Thymus (tissue), 11 donors: Measurements from ENCODE around the gene TMEM108. TPM values are rescaled to one million over a fixed set of nuclear protein-coding genes. Genes with fewer than 3 reads are reported as not detected.

ENCODE experiments used
- DNase-seq, 9 donors: peaks; one replicate each; pipeline ENCODE4 v3.0.0-alpha.2; 2013; ENCODE audit warnings: low spot score in 9 of 9, low read depth in 6 of 9, missing footprints in 1 of 9
- H3K27ac ChIP-seq, 2 donors: one replicate each; pipeline ENCODE4 v1.5.1; 2013; ENCODE audit warnings: control low read depth in 1 of 2, low read depth in 1 of 2, low read length in 1 of 2, mild to moderate bottlenecking in 1 of 2, moderate library complexity in 1 of 2
- H3K27me3 ChIP-seq, 2 donors: one replicate each; pipeline ENCODE4 v1.5.1; 2013; ENCODE audit warnings: low read length in 1 of 2; ENCODE audit not compliant: control insufficient read depth in 2 of 2, insufficient read depth in 1 of 2
- H3K36me3 ChIP-seq, 2 donors: one replicate each; pipeline ENCODE4 v1.5.1; 2013; ENCODE audit warnings: low read length in 1 of 2, mild to moderate bottlenecking in 1 of 2, moderate library complexity in 1 of 2; ENCODE audit not compliant: control insufficient read depth in 2 of 2, insufficient read depth in 2 of 2
- H3K4me1 ChIP-seq, 2 donors: one replicate each; pipeline ENCODE4 v1.5.1; 2013; ENCODE audit warnings: low read length in 2 of 2; ENCODE audit not compliant: control insufficient read depth in 2 of 2, insufficient read depth in 2 of 2
- H3K4me3 ChIP-seq, 2 donors: one replicate each; pipeline ENCODE4 v1.5.1; 2013; ENCODE audit warnings: low read length in 2 of 2, control low read depth in 1 of 2, mild to moderate bottlenecking in 1 of 2
- H3K9me3 ChIP-seq, 2 donors: one replicate each; pipeline ENCODE4 v1.5.1; 2013; ENCODE audit warnings: low read length in 1 of 2, mild to moderate bottlenecking in 1 of 2; ENCODE audit not compliant: control insufficient read depth in 2 of 2, insufficient read depth in 1 of 2
- WGBS: extraction: QIAGEN DNeasy Blood & Tissue Kit; methylation state at CpG from one replicate; pipeline ENCODE4 v1.1.7; 2013; 5-methylcytosine and 5-hydroxymethylcytosine counted together
- polyA plus RNA-seq: library from polyadenylated mRNA; stranded (reverse); fragments of 200-250 nt; gene quantifications from one replicate; pipeline ENCODE4 v1.2.3, GENCODE V29; 2013
- total RNA-seq: library from RNA; stranded (reverse); fragments of 120-200 nt; gene quantifications from one replicate; pipeline ENCODE4 v1.2.4, GENCODE V29; 2013
- donor health status: healthy.

The TMEM108 gene
- total and polyA plus RNA-seq, 2 donors: 0.33 to 0.50 TPM

- H3K9me3 ChIP-seq: no peaks in the 10 kb centered on the region
- no peaks in the 10 kb centered on the region for H3K36me3 ChIP-seq
- no peak for DNase-seq
- no peak overlapping the region for H3K27ac ChIP-seq
- no peaks in the 10 kb centered on the region for H3K27me3 ChIP-seq
- no peak overlapping the region for H3K4me3 ChIP-seq
- H3K4me1 ChIP-seq: no peaks in the 10 kb centered on the region
Measured at GRCh38 chr3:133301731-133302130, 263.5 kb downstream of the TMEM108 start.

DNA sequence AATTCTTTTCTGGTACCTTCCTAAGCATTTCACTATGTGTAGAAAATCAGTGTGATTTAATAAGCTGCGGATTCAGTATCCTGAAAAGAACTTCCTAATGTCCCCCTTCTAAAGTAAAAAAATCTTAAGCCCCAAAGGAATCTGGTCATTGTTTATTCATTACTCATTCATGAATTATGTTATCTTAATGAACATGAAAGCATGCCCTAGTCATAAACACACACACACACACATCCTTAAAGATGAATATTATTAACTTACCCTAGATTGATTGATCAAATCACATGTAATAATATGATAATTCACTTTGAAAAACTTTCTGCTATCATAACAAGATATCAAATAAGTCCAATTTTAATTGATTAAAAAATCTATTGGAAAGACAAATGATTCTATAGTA is 265.2 kb downstream of the TMEM108 start:
- no peaks in the 10 kb centered on the region for H3K9me3 ChIP-seq
- H3K4me3 ChIP-seq: no peak overlapping the region
- H3K27ac ChIP-seq: no peak overlapping the region
- WGBS: 99% methylated on average over 1 of the region's 1 CpG
- H3K27me3 ChIP-seq: no peaks in the 10 kb centered on the region
- DNase-seq: no peak
- no peaks in the 10 kb centered on the region for H3K4me1 ChIP-seq
- H3K36me3 ChIP-seq: no peaks in the 10 kb centered on the region

DNA sequence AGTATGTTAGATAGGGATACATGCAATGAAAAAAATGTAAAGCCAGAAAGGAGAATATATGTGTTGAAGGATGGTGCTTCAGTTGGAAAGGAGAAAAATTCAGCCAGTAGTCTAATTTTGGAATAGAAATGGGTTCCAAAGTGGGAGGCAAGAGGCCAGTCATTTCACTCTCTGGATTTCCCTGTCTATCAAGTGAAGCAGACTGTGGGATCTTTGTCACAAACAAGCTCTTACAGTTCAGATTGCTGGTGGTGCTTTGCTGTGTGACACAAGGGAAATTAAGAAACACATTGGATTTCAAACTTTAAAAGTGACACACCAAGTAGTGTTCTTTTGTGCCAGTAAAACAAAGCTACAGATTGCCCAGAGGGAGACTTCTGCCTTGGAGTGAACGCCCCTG is 279.7 kb downstream of the TMEM108 start:
- H3K27ac ChIP-seq: no peak overlapping the region
- DNase-seq: no peak
- 70% methylated on average over 1 of the region's 1 CpG for WGBS
- no peaks in the 10 kb centered on the region for H3K36me3 ChIP-seq
- no peaks in the 10 kb centered on the region for H3K27me3 ChIP-seq
- H3K4me3 ChIP-seq: no peak overlapping the region
- no peaks in the 10 kb centered on the region for H3K9me3 ChIP-seq
- no peaks in the 10 kb centered on the region for H3K4me1 ChIP-seq

- H3K27me3 ChIP-seq: no peaks in the 10 kb centered on the region
- no peaks in the 10 kb centered on the region for H3K4me1 ChIP-seq
- no peak for DNase-seq
- no peak overlapping the region for H3K27ac ChIP-seq
- WGBS: 96% methylated on average over 1 of the region's 1 CpG
- H3K9me3 ChIP-seq: no peaks in the 10 kb centered on the region
- no peaks in the 10 kb centered on the region for H3K36me3 ChIP-seq
- H3K4me3 ChIP-seq: no peak overlapping the region
Measured at GRCh38 chr3:133328373-133328772, 290.2 kb downstream of the TMEM108 start.

- Histone ChIP-seq H3K4me1 (no peaks in the 10 kb centered on the region), H3K27ac (no peak overlapping the region), H3K36me3 (no peaks in the 10 kb centered on the region), H3K4me3 (no peak overlapping the region), H3K27me3 (no peaks in the 10 kb centered on the region), H3K9me3 (no peaks in the 10 kb centered on the region)
- DNase-seq: no peak
- 48% methylated on average over 1 of the region's 1 CpG for whole genome bisulfite sequencing
Measured at GRCh38 chr3:133329626-133330025, 291.4 kb downstream of the TMEM108 start.

- Histone ChIP-seq H3K36me3 (no peaks in the 10 kb centered on the region), H3K27ac (no peak overlapping the region), H3K9me3 (no peaks in the 10 kb centered on the region), H3K4me1 (no peaks in the 10 kb centered on the region), H3K4me3 (no peak overlapping the region), H3K27me3 (no peaks in the 10 kb centered on the region)
- no peak for DNase-seq
- WGBS: 45% methylated on average over 1 of the region's 1 CpG
Measured at GRCh38 chr3:133330065-133330464, 291.9 kb downstream of the TMEM108 start.

DNA sequence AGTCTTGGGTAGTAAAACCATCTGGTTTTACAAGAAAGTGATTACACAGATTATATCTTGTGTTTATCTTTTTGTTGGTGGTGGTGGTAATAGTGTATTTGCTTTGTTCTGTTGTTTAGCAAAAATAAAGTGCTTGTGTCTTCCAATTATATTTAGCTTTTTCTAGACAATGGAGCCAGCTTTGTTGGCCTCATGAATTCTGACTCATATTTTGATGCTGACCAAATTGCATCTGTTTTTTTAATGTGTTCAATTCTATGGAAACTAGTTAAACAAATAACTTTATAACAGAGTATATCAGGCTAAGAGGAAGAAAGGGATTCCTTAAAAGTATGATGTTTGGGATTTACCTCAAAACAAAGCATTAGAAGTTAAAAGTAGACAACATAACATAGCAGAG is 292.3 kb downstream of the TMEM108 start:
- Histone ChIP-seq H3K27ac (no peak overlapping the region), H3K4me3 (no peak overlapping the region), H3K36me3 (no peaks in the 10 kb centered on the region), H3K27me3 (no peaks in the 10 kb centered on the region), H3K9me3 (no peaks in the 10 kb centered on the region), H3K4me1 (no peaks in the 10 kb centered on the region)
- no peak for DNase-seq

GRCh38 chr3:133354721-133355120 is 316.5 kb downstream of the TMEM108 start:
- H3K4me1 ChIP-seq: no peaks in the 10 kb centered on the region
- DNase-seq: no peak
- WGBS: 96% methylated on average over 4 of the region's 4 CpGs

GRCh38 chr3:133360476-133360875 is 322.3 kb downstream of the TMEM108 start:
- no peaks in the 10 kb centered on the region for H3K27me3 ChIP-seq
- H3K9me3 ChIP-seq: no peaks in the 10 kb centered on the region
- 93% methylated on average over 2 of the region's 2 CpGs for WGBS
- H3K4me3 ChIP-seq: no peak overlapping the region
- no peaks in the 10 kb centered on the region for H3K4me1 ChIP-seq
- no peak overlapping the region for H3K27ac ChIP-seq
- no peak for DNase-seq
- no peaks in the 10 kb centered on the region for H3K36me3 ChIP-seq

More at GRCh38 chr3:133354721-133355120, 316.5 kb downstream of the TMEM108 start:
- no peak overlapping the region for H3K4me3 ChIP-seq
- no peaks in the 10 kb centered on the region for H3K27me3 ChIP-seq
- H3K36me3 ChIP-seq: no peaks in the 10 kb centered on the region
- H3K9me3 ChIP-seq: no peaks in the 10 kb centered on the region
- H3K27ac ChIP-seq: no peak overlapping the region

DNA sequence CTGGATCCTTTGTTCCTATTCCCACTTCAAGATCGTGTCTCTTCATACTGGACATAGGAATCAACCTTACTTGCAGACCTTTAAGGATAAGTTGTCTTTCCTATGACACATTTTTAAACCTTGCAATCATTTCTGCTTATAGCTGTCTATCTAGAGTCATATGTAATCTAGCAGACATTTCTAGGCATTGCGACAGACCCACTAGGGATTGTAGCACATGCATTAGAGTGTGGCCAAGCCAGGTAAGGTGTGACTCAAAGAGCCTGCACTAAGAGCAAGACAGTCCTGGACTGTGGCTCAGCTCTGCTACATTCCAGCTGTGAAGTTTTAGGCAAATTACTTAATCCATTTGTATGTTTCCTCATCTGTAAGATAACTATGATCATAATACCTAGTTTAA is 322.8 kb downstream of the TMEM108 start:
- 96% methylated on average over 2 of the region's 2 CpGs for WGBS

More for the DNA sequence above, 322.8 kb downstream of the TMEM108 start:
- H3K4me3 ChIP-seq: no peak overlapping the region
- no peak for DNase-seq
- no peak overlapping the region for H3K27ac ChIP-seq
- H3K27me3 ChIP-seq: no peaks in the 10 kb centered on the region
- H3K36me3 ChIP-seq: no peaks in the 10 kb centered on the region
- no peaks in the 10 kb centered on the region for H3K4me1 ChIP-seq
- no peaks in the 10 kb centered on the region for H3K9me3 ChIP-seq
